Measurements from ENCODE around the gene APOF.
A peak's percentile ranks its signal among the peaks of the same experiment; 100 is the strongest.

The APOF gene

DNA sequence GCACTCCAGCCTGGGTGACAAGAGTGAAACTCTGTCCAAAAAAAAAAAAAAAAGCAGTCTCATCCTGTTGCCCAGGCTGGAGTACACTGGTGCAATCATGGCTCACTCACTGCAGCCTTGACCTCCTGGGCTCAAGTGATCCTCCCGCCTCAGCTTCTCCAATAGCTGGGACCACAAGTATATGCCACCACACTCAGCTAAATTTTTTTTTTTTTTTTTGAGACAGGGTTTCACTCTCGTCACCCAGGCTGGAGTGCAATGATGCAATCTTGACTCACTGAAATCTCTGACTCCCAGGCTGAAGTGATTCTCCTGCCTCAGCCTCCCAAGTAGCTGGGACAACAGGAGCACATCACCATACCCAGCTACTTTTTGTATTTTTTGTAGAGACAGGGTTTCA is 41.6 kb downstream of the APOF start:
- TF ChIP-seq, protein P1, sequence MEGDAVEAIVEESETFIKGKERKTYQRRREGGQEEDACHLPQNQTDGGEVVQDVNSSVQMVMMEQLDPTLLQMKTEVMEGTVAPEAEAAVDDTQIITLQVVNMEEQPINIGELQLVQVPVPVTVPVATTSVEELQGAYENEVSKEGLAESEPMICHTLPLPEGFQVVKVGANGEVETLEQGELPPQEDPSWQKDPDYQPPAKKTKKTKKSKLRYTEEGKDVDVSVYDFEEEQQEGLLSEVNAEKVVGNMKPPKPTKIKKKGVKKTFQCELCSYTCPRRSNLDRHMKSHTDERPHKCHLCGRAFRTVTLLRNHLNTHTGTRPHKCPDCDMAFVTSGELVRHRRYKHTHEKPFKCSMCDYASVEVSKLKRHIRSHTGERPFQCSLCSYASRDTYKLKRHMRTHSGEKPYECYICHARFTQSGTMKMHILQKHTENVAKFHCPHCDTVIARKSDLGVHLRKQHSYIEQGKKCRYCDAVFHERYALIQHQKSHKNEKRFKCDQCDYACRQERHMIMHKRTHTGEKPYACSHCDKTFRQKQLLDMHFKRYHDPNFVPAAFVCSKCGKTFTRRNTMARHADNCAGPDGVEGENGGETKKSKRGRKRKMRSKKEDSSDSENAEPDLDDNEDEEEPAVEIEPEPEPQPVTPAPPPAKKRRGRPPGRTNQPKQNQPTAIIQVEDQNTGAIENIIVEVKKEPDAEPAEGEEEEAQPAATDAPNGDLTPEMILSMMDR (IDR thresholded peaks at IDR 0.05; ENCODE audit: extremely low read depth, missing control alignments) = no peak

DNA sequence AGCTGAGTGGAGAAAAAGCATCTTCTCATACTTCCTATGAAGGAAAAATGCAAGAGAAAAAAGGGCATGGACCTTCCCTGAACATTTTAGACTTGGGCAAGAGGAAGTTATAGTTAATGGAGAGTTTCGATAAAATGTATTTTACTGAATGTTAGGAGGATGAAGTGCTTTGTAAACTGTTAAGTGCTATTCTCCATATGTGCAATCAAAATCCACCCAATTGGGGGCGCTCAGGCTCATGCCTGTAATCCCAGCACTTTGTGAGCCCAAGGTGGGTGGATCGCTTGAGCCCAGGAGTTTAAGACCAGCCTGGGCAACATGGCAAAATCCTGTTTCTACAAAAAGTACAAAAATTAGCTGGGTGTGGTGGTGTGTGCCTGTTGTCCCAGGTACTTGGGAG is 45.0 kb downstream of the APOF start:
- no peak for DNase-seq (ENCODE audit: low spot score)
- TF ChIP-seq, protein P1 (IDR thresholded peaks at IDR 0.05; ENCODE audit: extremely low read depth, missing control alignments) = no peak

More for the DNA sequence above, 41.6 kb downstream of the APOF start:
- no peak for DNase-seq (ENCODE audit: low spot score)

DNA sequence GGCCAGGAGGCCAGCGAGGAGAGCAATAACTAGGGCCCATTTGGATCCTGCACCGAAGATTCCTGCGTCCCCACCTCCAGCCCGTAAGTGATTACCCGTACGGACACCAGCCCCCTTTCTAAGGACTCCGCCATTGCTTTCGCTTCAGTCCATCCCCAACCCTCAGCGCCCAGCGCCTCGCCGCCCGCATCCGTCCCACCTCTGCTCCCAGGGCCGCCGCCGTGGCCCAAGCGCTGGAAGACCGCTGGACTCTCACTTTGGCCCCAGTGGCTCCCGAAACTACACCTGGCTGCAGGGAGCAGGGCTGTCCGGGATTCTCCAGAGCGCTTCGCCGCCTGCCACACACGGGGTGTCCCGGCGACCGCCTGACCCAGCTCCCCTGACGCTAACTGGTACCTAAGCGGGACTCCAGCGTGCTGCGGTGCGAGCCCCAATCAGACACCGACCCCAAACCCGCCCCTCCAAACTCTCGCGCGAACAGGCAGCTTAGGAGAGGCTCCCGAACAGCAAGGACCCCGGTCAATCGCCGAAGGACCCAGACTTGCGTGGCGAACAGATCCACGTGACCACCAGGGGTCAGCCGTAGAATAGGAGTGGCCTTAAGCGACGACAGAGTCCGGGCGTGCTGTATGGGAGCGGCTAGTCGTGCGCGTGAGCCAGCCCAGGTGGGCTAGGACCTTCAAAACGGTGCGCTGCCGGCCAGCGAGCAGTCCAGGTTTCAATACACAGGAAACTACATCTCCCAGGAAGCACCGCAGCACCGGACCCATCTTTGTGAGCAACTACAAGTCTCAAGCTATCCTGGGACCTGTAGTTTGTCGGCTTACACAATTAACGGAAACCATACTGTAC is 46.8 kb downstream of the APOF start, which contains the start of gene CNPY2:
Gene CNPY2, minus strand, starts transcription at position 367 of the 852 bp plus-strand sequence. CDS start 771 bp downstream, outside the sequence.
- TF ChIP-seq, protein P1 (IDR thresholded peaks at IDR 0.05; ENCODE audit: extremely low read depth, missing control alignments) = no peak
- DNase-seq (ENCODE audit: low spot score) = peak; percentile 91

DNA sequence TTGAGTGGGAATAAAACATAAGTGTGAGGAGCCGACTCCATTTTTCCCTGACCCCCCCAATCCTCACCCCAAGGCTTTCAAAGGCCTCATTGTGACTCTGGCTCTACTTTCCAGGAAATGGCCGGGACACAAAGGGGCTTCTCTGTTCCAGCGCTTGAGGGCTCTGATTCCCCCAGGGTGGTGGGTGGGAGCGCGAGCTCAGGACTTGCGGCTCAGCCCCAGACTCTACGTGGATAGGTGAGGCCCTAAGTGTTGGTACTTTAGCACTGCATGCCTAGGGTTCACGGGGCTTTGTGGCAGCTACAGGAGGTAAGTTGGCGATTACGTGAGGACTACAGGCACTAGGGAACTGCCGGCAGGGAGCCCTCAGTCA is 47.4 kb downstream of the APOF start:
- DNase-seq (ENCODE audit: low spot score) = no peak
- TF ChIP-seq, protein P1 (IDR thresholded peaks at IDR 0.05; ENCODE audit: extremely low read depth, missing control alignments) = no peak

DNA sequence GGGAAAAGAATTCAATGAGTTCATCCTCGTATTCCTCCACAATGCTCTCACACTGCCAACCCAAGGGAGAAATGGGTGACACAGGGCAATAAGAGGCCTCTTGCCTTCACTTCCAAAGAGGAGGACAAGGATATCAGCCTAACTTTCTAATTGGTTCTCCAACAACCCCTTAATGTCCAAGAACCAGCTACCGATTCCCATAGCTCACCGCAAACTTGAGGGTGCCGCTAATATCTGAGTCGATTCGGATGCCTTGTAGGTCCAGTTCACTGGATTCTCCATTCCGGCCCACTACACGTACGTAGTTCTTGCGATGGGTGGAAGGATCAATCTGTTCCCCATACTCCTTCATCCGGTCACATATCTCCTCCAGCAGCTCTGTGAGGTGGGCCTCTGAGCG is 51.7 kb downstream of the APOF start:
- no peak for DNase-seq (ENCODE audit: low spot score)
- TF ChIP-seq, protein P1 (IDR thresholded peaks at IDR 0.05; ENCODE audit: extremely low read depth, missing control alignments) = no peak
